ENCODE results near the gene IL17REL. TPM values are rescaled to one million over a fixed set of nuclear protein-coding genes. Genes with fewer than 3 reads are reported as not detected.
"Not testable (repeated sequence)": the region's sequence is repeated elsewhere in the genome, so short reads cannot be mapped to it uniquely, and the experiment has no call there.

The IL17REL gene
- total RNA-seq, 2 donors from 2014 or later: 0.15 TPM; not detected in 1

GRCh38 chr22:49946612-49947295 is 65.8 kb downstream of the IL17REL start:
- Mint-ChIP-seq H3K4me1 (no peaks in the 10 kb centered on the region), H3K36me3 (ENCODE audit: low read depth) (no peaks in the 10 kb centered on the region), H3K4me3 (no peak overlapping the region), H3K27me3 (ENCODE audit: insufficient read depth) (no peaks in the 10 kb centered on the region), H3K27ac (peak overlapping the region; percentile 72), H3K9me3 (no peaks in the 10 kb centered on the region)
- no peaks in the 10 kb centered on the region for H3K27me3 ChIP-seq (ENCODE audit: control insufficient read depth, insufficient read depth, low read length, poor library complexity, severe bottlenecking)
- DNase-seq: no peak
- H3K9me3 ChIP-seq (ENCODE audit: control insufficient read depth, low read length): no peaks in the 10 kb centered on the region
- no peak overlapping the region for H3K4me3 ChIP-seq (ENCODE audit: low read length)
- no peak overlapping the region for H3K27ac ChIP-seq (ENCODE audit: low read depth, low read length)
- no peaks in the 10 kb centered on the region for H3K36me3 ChIP-seq (ENCODE audit: control insufficient read depth, insufficient read depth, low read length)
- H3K9ac ChIP-seq (ENCODE audit: extremely low read depth, low read length, poor library complexity, severe bottlenecking): no peak overlapping the region
- peaks cover under 1% of the 10 kb centered on the region for H3K4me1 ChIP-seq (ENCODE audit: control insufficient read depth, insufficient read depth, low read length)
- no peak for TF ChIP-seq CTCF (conservative IDR thresholded peaks at IDR 0.05)
- WGBS, 2 experiments (ENCODE audit: insufficient coverage in 1 of 2, insufficient read length in 1 of 2): 75 to 81% methylated on average over 11 to 17 of the region's 17 CpGs

GRCh38 chr22:49945042-49945794 is 67.3 kb downstream of the IL17REL start:
- H3K9me3 ChIP-seq (ENCODE audit: control insufficient read depth, low read length); H3K4me3 ChIP-seq (ENCODE audit: low read length); H3K27ac ChIP-seq (ENCODE audit: low read depth, low read length); H3K27me3 Mint-ChIP-seq (ENCODE audit: insufficient read depth); H3K4me3 Mint-ChIP-seq; H3K27ac Mint-ChIP-seq; H3K9ac ChIP-seq (ENCODE audit: extremely low read depth, low read length, poor library complexity, severe bottlenecking); DNase-seq; H3K4me1 ChIP-seq (ENCODE audit: control insufficient read depth, insufficient read depth, low read length); H3K27me3 ChIP-seq (ENCODE audit: control insufficient read depth, insufficient read depth, low read length, poor library complexity, severe bottlenecking); H3K4me1 Mint-ChIP-seq; H3K9me3 Mint-ChIP-seq; H3K36me3 ChIP-seq (ENCODE audit: control insufficient read depth, insufficient read depth, low read length); H3K36me3 Mint-ChIP-seq (ENCODE audit: low read depth): not testable (repeated sequence)
- WGBS, 2 experiments (ENCODE audit: insufficient coverage in 1 of 2, insufficient read length in 1 of 2): 86 to 93% methylated on average over 3 to 10 of the region's 17 CpGs

Small RNA genes within 50 kb of the gene (microRNA-seq; reads per million reads assigned to microRNA genes)
- not detected for gene MIR6821 (ENCODE audit: borderline microRNAs expressed)

Other genes with a start within 250 kb of the IL17REL start
- 10 to 100 TPM; 49.5 to 54.9 TPM for gene BRD1, start 184.9 kb downstream of the IL17REL start, total RNA-seq
- 10 to 100 TPM; 22.0 to 26.6 TPM for gene ZBED4, start 158.9 kb downstream of the IL17REL start, total RNA-seq
- 10 to 100 TPM; 19.7 to 26.2 TPM for gene ALG12, start 94.3 kb downstream of the IL17REL start, total RNA-seq
- gene CRELD2, start 94.1 kb downstream of the IL17REL start, total RNA-seq: 10 to 100 TPM; 39.8 to 62.9 TPM
- gene PIM3, start 52.0 kb downstream of the IL17REL start, total RNA-seq: 10 to 100 TPM; 31.5 to 36.6 TPM
- gene TTLL8, start 45.5 kb upstream of the IL17REL start, total RNA-seq: under 1 TPM in 1 of 2 donors, not detected in 1; 0.20 TPM
- gene MLC1, start 72.7 kb upstream of the IL17REL start, total RNA-seq: under 1 TPM in 1 of 2 donors, not detected in 1; 0.18 TPM
- under 1 TPM in 1 of 2 donors, not detected in 1; 0.31 TPM for gene MOV10L1, start 77.2 kb upstream of the IL17REL start, total RNA-seq
- gene PANX2, start 158.0 kb upstream of the IL17REL start, total RNA-seq: 10 to 100 TPM in 1 of 2 donors, 1 to 10 TPM in 1; 8.8 to 11.2 TPM
- 10 to 100 TPM; 49.6 to 56.4 TPM for gene TRABD, start 173.1 kb upstream of the IL17REL start, total RNA-seq
- 10 to 100 TPM; 22.2 to 22.9 TPM for gene SELENOO, start 188.2 kb upstream of the IL17REL start, total RNA-seq
- 10 to 100 TPM; 43.7 to 46.0 TPM for gene TUBGCP6, start 232.3 kb upstream of the IL17REL start, total RNA-seq
- 10 to 100 TPM; 57.2 to 62.8 TPM for gene HDAC10, start 238.5 kb upstream of the IL17REL start, total RNA-seq
- gene MAPK12, start 248.9 kb upstream of the IL17REL start, total RNA-seq: 10 to 100 TPM; 46.5 to 57.0 TPM